GM19238 (cell line): ENCODE data around the gene CCT7.
"Not testable (repeated sequence)": the region's sequence is repeated elsewhere in the genome, so short reads cannot be mapped to it uniquely, and the experiment has no call there.

Source experiments
- DNase-seq: peaks from one replicate; pipeline ENCODE4 v3.0.0; 2011; ENCODE audit warnings: low spot score; ENCODE audit not compliant: insufficient read length

The CCT7 gene

DNA sequence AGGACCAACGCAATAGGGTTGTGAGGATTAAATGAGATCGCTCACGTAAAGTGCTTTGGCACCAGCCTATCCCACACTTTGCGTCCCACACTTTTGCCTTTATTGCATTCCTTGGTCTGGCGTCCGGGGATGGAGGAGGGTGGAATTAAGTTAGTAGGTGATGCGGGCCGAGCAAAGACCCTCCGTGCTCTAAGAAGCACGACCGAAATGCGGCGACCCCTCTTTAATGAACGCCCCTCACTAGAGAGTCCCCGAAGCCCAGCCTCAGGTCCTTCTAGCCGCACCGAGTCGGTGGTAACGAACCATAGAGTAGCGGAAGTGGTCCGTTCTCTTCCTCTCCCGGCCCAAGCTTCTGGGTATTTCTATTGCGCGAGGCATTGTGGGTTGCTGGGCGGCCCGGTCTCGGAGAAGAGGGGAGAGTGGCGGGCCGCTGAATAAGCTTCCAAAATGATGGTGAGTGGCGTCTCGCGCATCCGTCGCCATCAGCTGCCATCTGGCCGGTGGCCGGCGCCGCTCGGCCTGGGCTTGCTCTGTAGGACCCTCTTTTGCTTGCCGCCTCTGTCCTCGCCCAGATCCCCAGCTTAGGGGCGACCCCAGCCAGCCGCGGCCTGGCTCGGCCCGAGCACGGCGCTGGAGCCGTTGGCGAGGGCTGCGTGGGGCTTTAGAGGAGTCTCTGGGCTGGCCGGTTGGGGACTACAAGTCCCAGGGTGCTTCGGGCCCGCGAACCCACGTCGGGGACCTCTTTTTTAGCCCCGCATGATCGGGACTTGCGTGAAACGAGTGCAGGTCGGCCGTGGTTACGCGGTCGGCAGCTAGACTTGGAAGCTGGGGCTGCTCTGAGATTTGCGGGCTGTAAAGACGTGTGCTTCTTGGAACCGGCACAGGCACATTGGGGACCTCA lies at the start of gene CCT7:
TSS of gene CCT7 (plus strand) at position 377 of the 901 bp plus-strand sequence. CDS start at position 448, 71 bp downstream.
- DNase-seq, result peak; percentile 80

DNA sequence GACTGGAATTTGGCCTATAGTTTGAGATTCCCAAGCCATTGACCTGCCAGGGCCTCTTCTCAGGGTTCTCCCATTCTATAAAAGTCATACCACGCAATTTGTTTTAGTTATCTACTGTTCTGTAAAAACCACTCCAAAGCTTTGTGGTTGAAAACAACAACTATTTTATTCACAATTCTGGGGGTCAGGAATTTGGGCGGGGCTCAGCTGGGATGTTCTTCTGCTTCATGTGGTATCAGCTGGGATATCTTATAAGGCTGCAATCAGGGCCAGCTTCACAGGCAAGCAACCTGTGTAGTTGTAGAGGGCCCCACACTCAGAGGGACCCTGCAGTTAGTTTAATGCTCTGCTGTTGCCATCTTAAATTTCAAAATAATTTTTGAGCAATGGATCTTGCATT lies 48.1 kb upstream of the CCT7 start:
- DNase-seq, result no peak

DNA sequence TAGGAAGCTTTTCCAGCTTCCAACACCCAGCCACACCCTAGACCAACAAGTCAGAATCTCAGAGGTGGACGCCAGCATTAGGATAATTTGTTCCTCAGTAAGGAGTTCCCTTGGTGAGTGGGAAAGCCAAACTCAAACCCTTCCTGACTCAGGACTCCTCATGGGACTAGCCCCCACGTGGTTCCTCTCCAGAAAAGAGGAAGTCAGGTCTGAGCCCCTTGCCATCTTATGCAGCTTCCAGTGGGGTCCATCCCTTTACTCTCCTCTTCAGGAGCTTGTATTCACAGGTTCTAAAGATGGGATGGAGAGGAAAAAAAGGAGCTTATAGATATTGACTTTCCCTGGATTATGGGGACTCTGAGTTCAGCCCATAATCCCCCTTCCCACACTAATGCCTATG lies 46.6 kb upstream of the CCT7 start:
- DNase-seq, result no peak

DNA sequence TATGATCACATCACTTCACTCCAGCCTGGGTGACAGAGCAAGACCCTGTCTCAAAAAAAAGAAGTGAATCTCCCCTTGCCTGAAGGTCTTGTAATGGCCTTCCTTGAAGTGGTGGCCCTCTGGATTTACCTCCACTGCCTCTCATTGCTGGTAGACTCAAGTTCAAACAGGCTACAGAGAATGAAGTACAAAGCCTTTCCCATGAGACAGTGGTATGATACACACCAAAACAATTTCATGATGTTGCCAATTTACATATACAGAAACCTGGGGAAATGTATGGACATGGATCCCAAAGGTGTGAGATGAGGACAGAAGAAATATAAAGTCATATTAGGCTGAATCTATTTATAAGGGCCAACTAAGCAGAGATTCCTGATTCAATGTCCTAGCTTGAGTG lies 36.5 kb upstream of the CCT7 start:
- no peak for DNase-seq

DNA sequence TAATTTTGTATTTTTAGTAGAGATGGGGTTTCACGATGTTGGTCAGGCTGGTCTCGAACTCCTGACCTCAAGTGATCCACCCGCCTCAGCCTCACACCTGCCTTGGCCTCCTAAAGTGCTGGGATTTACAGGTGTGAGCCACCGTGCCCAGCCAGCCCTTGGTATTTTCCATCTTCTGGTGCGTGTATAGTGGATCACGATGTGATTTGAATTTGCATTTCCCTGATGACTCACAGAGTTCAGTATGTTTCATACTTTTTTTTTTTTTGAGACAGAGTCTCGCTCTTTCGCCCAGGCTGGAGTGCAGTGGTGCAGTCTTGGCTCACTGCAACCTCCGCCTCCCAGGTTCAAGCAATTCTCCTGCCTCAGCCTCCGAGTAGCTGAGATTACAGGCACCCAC lies 33.8 kb upstream of the CCT7 start:
- DNase-seq, result not testable (repeated sequence)

DNA sequence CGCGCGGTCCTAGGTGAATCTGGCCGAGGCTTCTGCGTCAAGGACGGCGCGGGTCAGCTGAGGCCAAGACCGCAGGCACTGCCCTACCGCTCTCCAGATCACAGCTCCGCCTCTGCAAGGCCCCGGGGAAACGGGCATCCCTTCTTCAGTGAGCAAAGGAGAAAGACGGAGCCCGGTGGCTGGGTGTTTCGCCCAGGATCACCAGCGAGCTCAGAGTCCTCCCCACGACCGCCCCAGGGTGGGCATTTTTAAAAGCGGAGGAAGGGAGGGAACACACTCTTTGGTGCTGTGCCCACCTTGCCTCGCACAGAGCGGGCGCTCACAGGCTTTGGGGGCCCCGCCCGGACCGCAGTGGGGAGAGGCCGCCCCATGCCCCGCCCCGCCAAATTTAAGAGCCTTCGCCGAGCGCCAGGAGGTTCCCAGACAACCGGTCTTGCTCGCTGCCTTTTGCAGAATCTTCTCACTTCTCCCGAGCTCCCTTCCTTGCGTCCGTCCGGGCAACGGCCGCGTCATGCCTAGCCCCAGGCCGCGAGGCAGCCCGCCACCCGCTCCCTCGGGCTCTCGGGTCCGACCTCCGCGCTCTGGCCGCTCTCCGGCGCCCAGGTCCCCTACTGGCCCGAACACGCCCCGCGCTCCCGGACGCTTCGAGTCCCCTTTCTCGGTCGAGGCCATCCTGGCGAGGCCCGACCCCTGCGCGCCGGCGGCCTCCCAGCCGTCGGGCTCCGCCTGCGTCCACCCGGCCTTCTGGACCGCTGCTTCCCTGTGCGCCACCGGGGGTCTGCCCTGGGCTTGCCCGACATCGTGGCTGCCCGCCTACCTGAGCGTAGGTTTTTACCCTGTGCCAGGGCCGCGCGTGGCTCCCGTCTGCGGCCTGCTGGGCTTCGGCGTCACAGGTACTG lies 31.7 kb upstream of the CCT7 start, which contains the start of gene NOTO:
TSS of gene NOTO (plus strand) at position 419 of the 899 bp plus-strand sequence. CDS start at position 512, 93 bp downstream.
- DNase-seq, result no peak

DNA sequence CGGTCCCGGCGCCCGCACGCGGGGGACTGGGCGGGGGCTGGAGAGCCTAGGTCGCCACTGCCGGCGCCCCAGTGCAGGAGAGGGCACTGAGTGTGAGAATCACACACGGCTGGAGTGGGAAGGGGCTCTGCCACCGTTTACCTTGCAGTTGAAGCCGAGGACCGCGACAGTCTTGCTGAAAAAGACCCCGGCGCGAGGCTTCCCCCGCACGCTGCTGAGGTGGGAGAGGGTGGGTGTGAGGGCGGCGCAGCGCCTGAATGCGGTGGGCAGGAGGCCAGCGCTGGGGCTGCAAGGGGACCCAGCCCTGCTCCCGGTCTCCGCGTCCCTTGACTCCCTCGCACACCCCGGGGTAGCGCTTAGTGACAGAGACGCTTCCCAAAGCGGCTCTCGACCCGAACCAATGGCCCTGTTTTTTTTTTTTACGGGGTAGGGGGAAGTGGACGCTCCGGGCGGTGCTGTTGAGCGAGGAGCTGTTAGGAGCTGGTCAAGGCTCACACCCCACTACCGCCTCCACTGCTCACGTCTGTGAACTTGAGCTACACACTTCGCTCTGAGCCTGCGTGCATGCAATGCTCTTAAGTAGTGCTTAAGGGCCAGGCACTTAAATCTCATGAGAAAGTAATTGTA lies 30.9 kb upstream of the CCT7 start:
- no peak for DNase-seq

DNA sequence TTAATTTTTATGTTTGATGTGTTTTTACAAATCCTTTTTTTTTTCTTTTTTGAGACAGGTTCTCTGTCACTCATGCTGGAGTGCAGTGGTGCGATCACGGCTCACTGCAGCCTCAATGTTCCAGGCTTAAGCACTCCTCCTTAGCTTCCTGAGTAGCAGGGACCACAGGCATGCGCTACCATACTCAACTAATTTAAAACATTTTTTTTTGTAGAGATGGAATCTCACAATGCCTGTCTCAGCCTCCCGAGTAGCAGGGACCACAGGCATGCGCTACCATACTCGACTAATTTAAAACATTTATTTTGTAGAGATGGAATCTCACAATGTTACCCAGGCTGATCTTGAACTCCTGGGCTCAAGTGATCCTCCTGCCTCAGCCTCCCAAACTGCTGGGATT lies 28.5 kb upstream of the CCT7 start:
- DNase-seq, result no peak

DNA sequence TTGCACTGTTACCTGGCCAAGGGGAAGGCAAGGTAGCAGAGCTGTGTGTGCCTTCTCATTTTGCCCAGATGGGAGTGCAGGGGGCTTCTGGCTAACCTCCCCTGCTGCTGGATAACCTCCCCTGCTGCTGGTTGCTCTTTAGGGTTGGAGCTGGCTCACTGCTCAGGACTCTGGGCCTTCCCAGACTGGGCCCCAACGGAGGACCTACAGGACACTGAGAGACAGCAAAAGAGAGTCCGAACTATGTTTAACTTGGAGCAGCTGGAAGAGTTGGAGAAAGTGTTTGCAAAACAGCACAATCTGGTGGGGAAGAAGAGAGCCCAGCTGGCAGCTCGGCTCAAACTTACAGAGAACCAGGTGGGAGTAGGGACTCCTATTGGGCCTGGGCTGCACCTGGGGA lies 25.9 kb upstream of the CCT7 start:
- DNase-seq, result no peak

DNA sequence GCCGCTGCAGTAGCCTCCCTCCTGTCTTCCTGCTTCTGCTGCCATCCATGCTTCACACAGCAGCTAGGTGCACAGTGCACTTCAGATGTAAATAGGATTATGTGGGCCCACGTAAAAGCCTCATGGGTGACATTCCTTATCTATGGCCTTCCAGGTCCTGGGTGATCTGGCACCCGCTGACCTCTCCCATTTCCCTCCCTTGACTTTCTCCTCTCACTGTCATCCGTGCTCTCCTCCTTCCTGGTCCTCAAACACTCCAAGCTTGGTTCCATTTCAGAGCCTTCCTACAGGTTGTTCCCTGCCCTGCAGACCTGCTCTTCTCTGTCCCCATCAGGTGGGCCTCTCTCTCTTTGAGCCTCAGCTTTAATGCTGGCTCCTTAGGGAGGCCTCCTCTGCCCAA lies 24.1 kb upstream of the CCT7 start:
- DNase-seq, result no peak

DNA sequence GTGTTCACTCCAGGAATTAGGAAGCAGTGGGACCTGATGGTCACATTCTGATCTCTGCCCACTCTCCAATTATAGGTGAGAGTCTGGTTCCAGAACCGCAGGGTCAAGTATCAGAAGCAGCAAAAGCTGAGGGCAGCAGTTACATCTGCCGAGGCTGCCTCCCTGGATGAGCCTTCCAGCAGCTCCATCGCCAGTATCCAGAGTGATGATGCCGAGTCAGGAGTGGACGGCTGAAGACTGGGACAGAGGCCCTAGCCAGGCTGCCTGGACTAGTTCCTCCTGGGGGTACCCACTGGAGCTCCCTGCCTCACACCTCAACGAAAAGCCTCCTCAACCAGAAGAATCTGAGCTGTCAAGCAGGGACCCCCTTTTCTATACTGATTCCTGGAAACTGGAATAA lies 23.4 kb upstream of the CCT7 start:
- DNase-seq, result no peak

DNA sequence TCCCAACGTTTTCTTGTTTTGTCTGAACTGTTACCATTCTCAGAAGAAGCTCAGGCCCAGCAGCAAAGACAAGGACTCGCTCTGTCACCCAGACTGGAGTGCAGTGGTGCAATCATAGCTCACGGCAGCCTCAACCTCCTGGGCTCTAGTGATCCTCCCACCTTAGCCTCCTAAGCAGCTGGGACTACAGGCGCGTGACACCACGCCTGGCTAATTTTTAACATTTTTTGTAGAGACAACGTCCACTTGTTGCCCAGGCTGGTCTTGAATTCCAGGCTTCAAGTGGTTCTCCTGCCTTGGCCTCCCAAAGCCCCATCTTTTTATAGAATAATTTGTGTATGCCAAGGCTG lies 22.0 kb upstream of the CCT7 start:
- no peak for DNase-seq

DNA sequence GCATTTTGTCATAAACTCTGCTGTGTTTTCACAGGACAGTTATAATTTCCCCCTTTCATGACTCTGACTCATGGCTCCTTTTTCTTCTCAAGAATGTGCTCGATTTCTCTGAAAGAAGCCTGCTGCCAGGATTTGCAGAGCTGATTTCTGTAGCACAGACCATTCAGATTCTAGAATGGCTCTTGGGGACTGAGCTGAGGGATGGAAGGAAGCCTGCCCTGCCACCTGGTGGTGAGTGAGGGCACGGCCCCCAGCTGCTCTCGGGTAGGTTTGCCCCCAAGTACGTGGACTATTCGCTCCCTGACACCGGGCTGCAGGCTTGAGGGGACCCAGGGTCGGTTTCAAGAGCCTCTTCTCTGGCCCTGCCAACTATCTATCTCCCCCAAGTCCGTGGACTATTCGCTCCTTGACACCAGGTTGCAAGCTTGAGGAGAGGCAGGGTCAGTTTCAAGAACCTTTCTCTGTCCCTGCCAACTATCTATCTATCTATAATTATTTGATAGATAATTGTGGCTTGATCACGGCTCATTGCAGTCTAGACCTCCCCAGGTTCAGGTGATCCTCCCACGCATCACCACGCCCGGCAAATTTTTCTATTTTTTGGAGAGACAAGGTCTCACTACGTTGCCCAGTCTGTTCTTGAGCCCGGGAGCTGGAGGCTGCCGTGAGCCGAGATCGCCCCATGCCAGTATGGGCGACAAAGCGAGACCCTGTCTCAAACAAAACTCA lies 21.5 kb upstream of the CCT7 start:
- peak; percentile 77 for DNase-seq

DNA sequence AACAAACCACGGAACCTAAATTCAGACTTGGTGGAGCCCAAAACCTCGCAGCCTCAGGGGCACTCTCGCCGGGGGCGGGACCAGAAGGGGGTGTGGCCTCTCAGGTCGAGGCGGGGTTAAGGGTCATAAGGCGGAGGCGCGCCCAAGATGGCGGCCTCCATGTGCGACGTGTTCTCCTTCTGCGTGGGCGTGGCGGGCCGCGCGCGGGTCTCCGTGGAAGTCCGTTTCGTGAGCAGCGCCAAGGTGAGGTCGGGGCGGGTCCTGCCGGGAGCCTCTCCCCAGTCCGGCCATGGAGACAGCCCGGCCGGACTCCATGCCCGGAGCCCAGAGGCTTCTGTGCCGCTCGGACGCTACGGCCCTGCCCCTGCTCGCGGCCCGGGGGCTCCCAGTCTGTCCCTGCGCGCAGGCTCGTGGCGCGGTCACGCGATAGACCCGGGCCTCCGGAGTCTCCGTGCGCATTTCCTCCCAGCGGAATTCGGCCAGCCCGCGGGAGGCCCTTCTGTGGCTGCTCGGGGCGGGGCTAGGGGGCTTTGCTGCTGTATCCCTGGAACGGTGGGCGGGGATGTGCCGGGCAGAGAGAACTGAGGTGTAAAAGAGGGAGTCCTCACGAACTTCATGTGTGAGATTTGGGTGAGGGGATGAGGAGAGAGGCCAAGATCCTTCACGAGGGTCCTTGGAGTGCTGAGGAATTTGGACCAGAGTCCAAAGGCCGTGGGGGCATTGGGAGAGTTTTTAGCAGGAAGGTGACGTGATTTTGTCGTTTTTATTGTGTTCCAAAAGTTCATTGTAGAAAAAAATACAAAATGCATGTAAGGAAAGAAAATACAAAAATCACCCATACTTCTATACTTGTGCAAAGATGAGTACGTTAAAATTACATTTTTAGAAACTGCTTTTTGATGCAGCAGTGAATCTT lies 19.7 kb upstream of the CCT7 start, which contains the start of gene SMYD5:
TSS of gene SMYD5 (plus strand) at position 126 of the 916 bp plus-strand sequence. CDS start at position 148, 22 bp downstream.
- peak; percentile 86 for DNase-seq

DNA sequence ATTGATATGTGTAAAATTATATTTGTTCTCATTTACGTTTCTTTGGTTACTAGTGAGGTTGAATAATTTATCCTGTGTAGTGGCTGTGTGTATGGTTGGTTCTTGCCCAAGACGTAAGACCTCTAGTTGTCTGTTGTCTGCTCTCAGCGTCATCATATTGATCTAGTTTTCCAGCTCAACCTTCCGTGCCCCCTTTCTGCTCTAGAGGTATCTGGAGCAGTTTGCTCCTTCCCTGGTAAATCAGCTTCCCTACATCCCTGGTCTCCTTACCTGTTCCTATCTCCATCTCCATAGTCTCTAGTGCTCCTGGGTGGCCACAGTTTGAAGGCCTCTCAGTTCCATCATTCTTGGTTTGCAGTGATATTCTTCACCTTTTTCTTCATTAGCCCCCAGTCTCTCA lies 18.9 kb upstream of the CCT7 start:
- no peak for DNase-seq

DNA sequence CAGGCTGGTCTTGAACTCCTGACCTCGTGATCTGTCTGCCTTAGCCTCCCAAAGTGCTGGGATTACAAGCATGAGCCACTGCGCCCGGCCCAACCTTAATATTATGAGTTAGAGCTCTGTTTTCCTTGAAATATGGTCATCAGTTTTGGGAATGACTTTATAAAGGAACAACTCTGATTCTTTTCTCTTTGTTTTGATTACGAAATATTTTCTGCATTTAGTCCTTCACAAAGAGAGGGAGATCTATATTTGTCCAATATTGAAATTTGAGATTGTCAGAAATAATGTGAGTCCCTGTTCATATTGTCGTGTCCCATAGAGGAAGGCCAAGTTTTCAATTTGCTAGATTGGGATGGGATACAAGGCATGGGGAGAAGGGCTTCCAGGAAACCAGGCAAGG lies 16.9 kb upstream of the CCT7 start:
- DNase-seq, result no peak

DNA sequence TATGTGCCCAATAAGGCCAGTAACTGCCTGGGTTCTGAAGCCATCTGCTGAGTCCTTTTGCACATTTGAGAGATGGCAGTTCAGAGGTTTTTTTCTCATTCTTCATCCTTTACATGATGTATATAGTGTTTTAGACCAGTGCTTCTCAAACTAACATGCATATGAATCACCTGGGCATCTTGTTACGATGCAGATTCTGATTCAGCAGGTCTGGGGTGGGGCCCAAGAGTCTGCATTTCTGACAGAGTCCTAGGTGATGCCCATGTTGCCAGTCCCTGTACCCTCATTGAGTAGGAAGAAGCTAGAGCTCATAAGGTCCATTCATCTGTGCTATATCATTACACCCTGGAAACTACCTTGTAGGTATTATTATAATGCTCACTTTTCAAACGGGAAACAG lies 16.3 kb upstream of the CCT7 start:
- DNase-seq, result no peak

DNA sequence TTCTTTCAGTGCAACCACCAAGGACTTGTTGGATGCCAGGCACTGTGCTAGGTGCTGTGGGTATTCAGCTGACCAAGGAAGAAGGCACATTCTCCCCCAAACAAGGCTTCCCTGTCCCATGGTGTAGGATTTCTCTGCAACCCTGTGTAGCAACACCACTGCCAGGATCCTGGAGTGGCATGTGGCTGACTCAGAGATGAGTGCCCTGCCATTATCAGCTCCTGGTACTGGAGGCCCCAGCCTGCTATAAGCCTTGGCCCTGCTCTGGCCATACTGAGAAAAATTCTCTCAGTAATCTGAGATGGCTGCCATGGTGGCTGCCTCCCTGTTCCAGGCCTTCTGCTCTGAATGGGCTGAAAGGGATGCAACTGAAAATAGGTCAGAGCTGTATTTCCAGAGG lies 15.8 kb upstream of the CCT7 start:
- DNase-seq, result no peak

DNA sequence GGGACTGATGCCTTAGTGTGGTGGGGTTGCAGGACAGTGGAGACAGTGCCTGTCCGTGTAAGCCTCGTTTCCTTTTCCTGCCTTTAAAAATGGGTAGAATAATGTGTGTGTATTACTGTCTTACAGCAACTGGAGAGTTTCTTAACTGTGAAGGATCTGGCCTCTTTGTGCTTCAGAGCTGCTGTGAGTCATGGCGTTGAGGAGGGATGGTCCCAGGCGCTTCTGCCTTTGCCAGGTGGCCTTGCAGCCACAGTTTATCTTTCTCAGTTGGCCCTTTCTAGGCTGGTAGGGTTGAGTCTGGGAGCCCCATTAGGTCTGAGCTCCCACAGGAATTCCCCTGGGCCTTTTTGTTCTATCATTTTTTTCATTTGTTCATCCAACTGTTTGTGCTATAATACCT lies 10.3 kb upstream of the CCT7 start:
- no peak for DNase-seq
